ENCODE data around the gene TLE5. TPM values are rescaled to one million over a fixed set of nuclear protein-coding genes. Genes with fewer than 3 reads are reported as not detected.

The TLE5 gene
- total RNA-seq, 2 donors from 2014 or later = 348 to 436 TPM

DNA sequence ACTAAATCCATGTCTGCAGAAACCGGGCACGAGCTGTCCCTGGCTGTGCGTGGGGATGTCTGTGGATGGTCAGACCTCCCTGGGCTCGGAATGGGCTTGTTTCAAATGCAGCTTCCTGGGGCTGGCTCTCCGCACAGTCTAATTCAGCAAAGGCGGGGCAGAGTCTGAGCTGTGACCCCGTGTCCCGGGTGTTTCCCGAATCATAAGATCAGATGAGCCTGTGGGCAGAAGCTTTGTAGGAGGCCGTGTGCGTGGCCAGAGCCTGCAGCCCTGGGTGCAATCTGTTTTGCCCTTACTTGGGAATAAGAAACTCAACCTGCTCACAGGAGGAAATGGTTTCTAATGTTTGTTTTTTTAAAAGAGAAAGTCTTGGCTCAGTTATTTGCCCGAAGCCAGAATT, 18.0 kb upstream of the TLE5 start:
- Mint-ChIP-seq H3K27me3 (no peaks in the 10 kb centered on the region), H3K36me3 (ENCODE audit: low read depth) (no peaks in the 10 kb centered on the region), H3K27ac (no peak overlapping the region), H3K9me3 (no peaks in the 10 kb centered on the region), H3K4me1 (no peaks in the 10 kb centered on the region), H3K4me3 (no peak overlapping the region)
- ATAC-seq (replicated peaks) = no peak

- no peak for ATAC-seq (replicated peaks)
- Mint-ChIP-seq H3K4me1 (no peaks in the 10 kb centered on the region), H3K4me3 (no peak overlapping the region)
Measured at GRCh38 chr19:3079578-3079977, 17.3 kb upstream of the TLE5 start.

GRCh38 chr19:3075605-3076431, 13.5 kb upstream of the TLE5 start:
- H3K27ac Mint-ChIP-seq = no peak overlapping the region

More at GRCh38 chr19:3079578-3079977, 17.3 kb upstream of the TLE5 start:
- H3K27ac Mint-ChIP-seq = no peak overlapping the region
- H3K9me3 Mint-ChIP-seq = no peaks in the 10 kb centered on the region
- no peaks in the 10 kb centered on the region for H3K27me3 Mint-ChIP-seq
- no peaks in the 10 kb centered on the region for H3K36me3 Mint-ChIP-seq (ENCODE audit: low read depth)

DNA sequence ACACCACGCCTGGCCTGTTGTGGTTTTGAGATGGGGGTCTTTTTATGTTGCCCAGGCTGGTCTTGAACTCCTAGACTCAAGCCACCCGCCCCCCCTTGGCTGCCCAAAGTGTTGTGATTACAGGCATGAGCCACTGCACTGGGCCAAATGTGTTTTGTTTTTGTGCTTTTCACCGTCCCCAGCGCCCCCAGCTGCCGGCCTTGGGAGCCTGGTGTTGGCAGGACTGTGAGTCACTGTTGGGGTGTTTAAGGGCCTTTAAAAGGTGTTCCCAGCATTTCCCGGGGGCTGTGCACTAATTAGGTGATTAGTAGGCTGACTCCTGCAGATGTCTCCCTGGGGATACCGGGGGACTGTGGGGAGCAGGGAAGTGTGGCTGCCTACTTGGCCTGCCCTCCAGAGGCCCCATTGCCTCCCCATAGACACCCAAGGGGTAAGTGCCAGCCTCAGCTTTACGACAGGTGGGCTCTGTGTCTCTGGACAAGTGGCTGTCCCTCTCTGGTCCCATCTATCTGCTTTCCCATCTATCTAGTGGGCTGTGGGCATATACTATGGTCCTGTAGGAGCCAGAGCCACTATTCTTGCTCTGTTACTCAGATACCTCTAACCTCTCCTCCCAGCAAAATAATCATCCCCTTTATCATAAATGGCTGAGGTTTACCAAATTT, 11.8 kb upstream of the TLE5 start:
- no peak overlapping the region for H3K27ac Mint-ChIP-seq
- H3K36me3 Mint-ChIP-seq (ENCODE audit: low read depth) = no peaks in the 10 kb centered on the region
- no peaks in the 10 kb centered on the region for H3K27me3 Mint-ChIP-seq
- no peaks in the 10 kb centered on the region for H3K4me1 Mint-ChIP-seq
- no peak overlapping the region for H3K4me3 Mint-ChIP-seq
- H3K9me3 Mint-ChIP-seq = no peaks in the 10 kb centered on the region
- ATAC-seq (replicated peaks) = no peak

More at GRCh38 chr19:3075605-3076431, 13.5 kb upstream of the TLE5 start:
- Mint-ChIP-seq H3K4me1 (no peaks in the 10 kb centered on the region), H3K36me3 (ENCODE audit: low read depth) (no peaks in the 10 kb centered on the region), H3K9me3 (no peaks in the 10 kb centered on the region), H3K4me3 (peak overlapping the region; percentile 27), H3K27me3 (no peaks in the 10 kb centered on the region)
- ATAC-seq (replicated peaks) = peak; percentile 81

- Mint-ChIP-seq H3K9me3 (no peaks in the 10 kb centered on the region), H3K4me1 (no peaks in the 10 kb centered on the region), H3K27ac (no peak overlapping the region), H3K27me3 (no peaks in the 10 kb centered on the region), H3K36me3 (ENCODE audit: low read depth) (no peaks in the 10 kb centered on the region), H3K4me3 (no peak overlapping the region)
- ATAC-seq (replicated peaks) = no peak
Measured at GRCh38 chr19:3073159-3073563, 10.9 kb upstream of the TLE5 start.

DNA sequence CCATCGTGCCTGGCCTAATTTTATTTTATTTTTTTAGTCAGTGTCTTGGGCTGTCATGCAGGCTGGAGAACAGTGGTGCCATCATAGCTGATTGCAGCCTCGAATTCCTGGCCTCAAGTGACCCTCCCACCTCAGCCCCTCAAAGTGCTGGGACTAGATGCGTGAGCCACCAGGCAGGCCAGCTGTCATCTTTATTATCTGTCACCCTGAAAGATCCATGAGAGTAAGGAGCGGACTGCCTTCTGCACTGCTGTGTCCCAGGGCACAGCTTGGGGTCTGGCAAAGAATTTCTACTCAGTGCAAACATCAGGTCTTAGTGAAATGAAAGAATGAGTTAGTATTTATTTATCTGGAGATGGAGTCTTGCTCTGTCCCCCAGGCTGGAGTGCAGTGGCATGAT, 9.5 kb upstream of the TLE5 start:
- H3K27ac Mint-ChIP-seq = no peak overlapping the region
- H3K36me3 Mint-ChIP-seq (ENCODE audit: low read depth) = no peaks in the 10 kb centered on the region
- no peaks in the 10 kb centered on the region for H3K27me3 Mint-ChIP-seq
- no peak overlapping the region for H3K4me3 Mint-ChIP-seq
- no peaks in the 10 kb centered on the region for H3K9me3 Mint-ChIP-seq
- H3K4me1 Mint-ChIP-seq = no peaks in the 10 kb centered on the region
- no peak for ATAC-seq (replicated peaks)

DNA sequence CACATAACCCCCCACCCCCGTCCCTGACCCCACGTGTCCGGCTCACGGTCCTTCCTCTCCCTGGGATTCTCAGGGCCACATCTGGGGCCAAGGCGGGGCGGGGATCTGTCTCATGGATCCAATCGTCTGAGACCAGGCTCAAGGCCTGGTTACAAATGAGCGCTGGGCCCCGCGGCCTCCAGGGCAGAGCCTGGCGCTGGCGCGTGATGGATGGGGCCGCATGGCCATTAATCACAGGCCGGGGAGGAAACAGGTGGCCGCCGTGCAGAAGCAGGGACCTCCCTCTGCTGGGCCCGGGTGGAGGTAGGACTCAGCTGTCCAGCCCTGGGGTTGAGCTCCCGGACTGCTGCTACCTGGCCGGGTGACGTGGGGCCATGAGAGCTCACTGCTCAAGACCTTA, 5.8 kb upstream of the TLE5 start:
- Mint-ChIP-seq H3K4me1 (peaks cover 4% of the 10 kb centered on the region), H3K27ac (peak overlapping the region; percentile 58), H3K9me3 (no peaks in the 10 kb centered on the region), H3K4me3 (no peak overlapping the region), H3K36me3 (ENCODE audit: low read depth) (no peaks in the 10 kb centered on the region), H3K27me3 (no peaks in the 10 kb centered on the region)
- no peak for ATAC-seq (replicated peaks)

- H3K4me1 Mint-ChIP-seq = peaks cover 6% of the 10 kb centered on the region
- H3K4me3 Mint-ChIP-seq = no peak overlapping the region
- ATAC-seq (replicated peaks) = no peak
- no peaks in the 10 kb centered on the region for H3K9me3 Mint-ChIP-seq
- H3K27ac Mint-ChIP-seq = peak overlapping the region; percentile 58
- no peaks in the 10 kb centered on the region for H3K27me3 Mint-ChIP-seq
- H3K36me3 Mint-ChIP-seq (ENCODE audit: low read depth) = peaks cover 5% of the 10 kb centered on the region
Measured at GRCh38 chr19:3067563-3067962, 5.3 kb upstream of the TLE5 start.

DNA sequence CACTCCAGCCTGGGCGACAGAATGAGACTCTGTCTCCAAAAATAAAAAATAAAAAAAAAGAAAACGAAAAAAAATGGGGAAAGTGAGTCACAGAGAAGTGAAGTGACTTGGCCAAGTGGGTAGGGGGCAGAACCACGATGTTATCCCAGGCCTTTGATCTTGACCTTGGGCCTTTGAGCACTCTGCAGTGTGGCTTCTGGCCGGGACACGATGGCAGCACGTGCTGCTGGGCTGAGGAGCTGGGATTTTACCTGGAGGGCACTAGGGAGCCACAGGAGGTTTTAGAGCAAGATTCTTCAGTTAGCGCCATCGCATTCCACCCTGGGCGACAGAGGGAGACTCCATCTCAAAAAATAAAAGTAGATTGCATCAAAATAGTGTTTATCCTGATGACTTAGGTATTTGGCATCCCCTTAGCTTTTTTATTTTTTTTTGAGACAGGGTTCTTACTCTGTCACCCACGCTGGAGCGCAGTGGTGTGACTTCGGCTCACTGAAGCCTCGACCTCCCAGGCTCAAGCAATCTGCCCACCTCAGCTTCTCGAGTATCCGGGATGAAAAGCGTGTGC, 4.3 kb upstream of the TLE5 start:
- Mint-ChIP-seq H3K27me3 (no peaks in the 10 kb centered on the region), H3K4me1 (peaks cover 6% of the 10 kb centered on the region), H3K4me3 (no peak overlapping the region), H3K9me3 (no peaks in the 10 kb centered on the region), H3K36me3 (ENCODE audit: low read depth) (peaks cover 7% of the 10 kb centered on the region), H3K27ac (no peak overlapping the region)
- ATAC-seq (replicated peaks) = no peak

DNA sequence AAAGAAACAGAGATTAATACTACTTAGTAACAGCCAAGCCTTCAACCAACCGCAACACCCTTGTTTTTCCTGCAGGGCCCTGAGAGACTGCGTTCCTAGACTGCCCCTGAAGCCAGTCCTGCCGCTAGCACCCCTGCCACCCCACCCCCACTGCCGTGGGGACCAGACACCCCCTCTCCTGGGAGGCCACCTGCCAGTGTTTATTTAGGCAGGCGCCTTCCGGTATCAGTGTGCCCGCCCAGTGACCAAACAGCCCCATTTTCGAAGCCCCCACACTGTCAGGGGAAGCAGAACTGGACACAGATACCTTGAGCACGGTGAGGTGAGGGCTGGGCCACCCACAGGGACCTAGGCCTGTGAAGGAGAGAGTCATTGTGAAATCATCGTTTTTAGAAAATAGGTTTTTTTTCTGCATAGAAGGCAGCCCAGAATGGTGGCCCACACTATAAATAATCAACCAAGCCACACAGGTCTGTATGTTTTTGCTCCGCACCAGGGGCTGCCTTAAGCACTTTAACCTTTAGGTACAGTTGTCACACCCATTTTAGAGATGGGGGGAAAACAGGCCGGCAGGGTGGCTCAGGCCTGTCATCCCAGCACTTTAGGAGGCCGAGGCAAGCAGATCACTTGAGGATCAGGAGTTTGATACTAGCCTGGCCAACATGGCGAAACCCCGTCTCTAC, 3.5 kb upstream of the TLE5 start:
- H3K36me3 Mint-ChIP-seq (ENCODE audit: low read depth) = peaks cover 12% of the 10 kb centered on the region
- H3K27me3 Mint-ChIP-seq = no peaks in the 10 kb centered on the region
- peak overlapping the region; percentile 22 for H3K27ac Mint-ChIP-seq
- H3K9me3 Mint-ChIP-seq = no peaks in the 10 kb centered on the region
- peaks cover 6% of the 10 kb centered on the region for H3K4me1 Mint-ChIP-seq
- ATAC-seq (replicated peaks) = no peak
- H3K4me3 Mint-ChIP-seq = no peak overlapping the region

DNA sequence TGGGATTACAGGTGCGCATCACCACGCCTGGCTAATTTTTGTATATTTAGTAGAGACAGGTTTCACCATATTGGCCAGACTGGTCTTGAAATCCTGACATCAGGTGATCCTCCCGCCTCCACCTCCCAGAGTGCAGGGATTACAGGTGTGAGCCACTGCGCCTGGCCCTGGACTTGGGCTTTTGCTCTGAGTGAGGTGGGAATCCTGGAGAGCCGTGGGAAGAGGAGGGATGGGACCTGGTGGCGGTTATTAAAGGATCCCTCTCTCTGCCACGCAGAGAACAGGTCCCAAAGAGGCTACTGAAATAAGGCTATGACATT, 1.7 kb upstream of the TLE5 start:
- peaks cover 6% of the 10 kb centered on the region for H3K4me1 Mint-ChIP-seq
- no peaks in the 10 kb centered on the region for H3K27me3 Mint-ChIP-seq
- no peaks in the 10 kb centered on the region for H3K9me3 Mint-ChIP-seq
- no peak for ATAC-seq (replicated peaks)
- peak overlapping the region; percentile 95 for H3K27ac Mint-ChIP-seq
- peak overlapping the region; percentile 90 for H3K4me3 Mint-ChIP-seq
- peaks cover 30% of the 10 kb centered on the region for H3K36me3 Mint-ChIP-seq (ENCODE audit: low read depth)

GRCh38 chr19:3061182-3062161, 823 bp downstream of the TLE5 start:
- peak overlapping the region; percentile 89 for H3K4me3 Mint-ChIP-seq
- peaks cover 17% of the 10 kb centered on the region for H3K4me1 Mint-ChIP-seq
- no peaks in the 10 kb centered on the region for H3K27me3 Mint-ChIP-seq
- H3K9me3 Mint-ChIP-seq = no peaks in the 10 kb centered on the region
- H3K36me3 Mint-ChIP-seq (ENCODE audit: low read depth) = peaks cover 53% of the 10 kb centered on the region
- ATAC-seq (replicated peaks) = peak; percentile 27
- peak overlapping the region; percentile 90 for H3K27ac Mint-ChIP-seq

GRCh38 chr19:3060857-3061181, 1.5 kb downstream of the TLE5 start:
- no peaks in the 10 kb centered on the region for H3K27me3 Mint-ChIP-seq
- no peaks in the 10 kb centered on the region for H3K9me3 Mint-ChIP-seq
- H3K27ac Mint-ChIP-seq = peak overlapping the region; percentile 90
- no peak for ATAC-seq (replicated peaks)
- H3K4me3 Mint-ChIP-seq = peak overlapping the region; percentile 89
- peaks cover 59% of the 10 kb centered on the region for H3K36me3 Mint-ChIP-seq (ENCODE audit: low read depth)
- peaks cover 17% of the 10 kb centered on the region for H3K4me1 Mint-ChIP-seq

- H3K9me3 Mint-ChIP-seq = no peaks in the 10 kb centered on the region
- peaks cover 22% of the 10 kb centered on the region for H3K4me1 Mint-ChIP-seq
- peaks cover 71% of the 10 kb centered on the region for H3K36me3 Mint-ChIP-seq (ENCODE audit: low read depth)
- no peaks in the 10 kb centered on the region for H3K27me3 Mint-ChIP-seq
- peak overlapping the region; percentile 22 for H3K27ac Mint-ChIP-seq
- ATAC-seq (replicated peaks) = no peak
- peak overlapping the region; percentile 89 for H3K4me3 Mint-ChIP-seq
Measured at GRCh38 chr19:3059653-3060052, 2.6 kb downstream of the TLE5 start.

All from activated T-helper 17 cell treated with anti-CD3 and anti-CD28 coated beads, Interleukin-2, amount 50 U/mL, for 72 hours (primary cell).